ENCODE results near the gene CDH26. TPM values are rescaled to one million over a fixed set of nuclear protein-coding genes. Genes with fewer than 3 reads are reported as not detected.
A peak's percentile ranks its signal among the peaks of the same experiment; 100 is the strongest.

The CDH26 gene
- total and polyA plus RNA-seq, 2 experiments from 2014 or later = 2.0 TPM

- Histone ChIP-seq H3K9me2 (ENCODE audit: insufficient read depth) (no peaks in the 10 kb centered on the region), H3K4me1 (ENCODE audit: insufficient read depth) (peaks cover 14% of the 10 kb centered on the region), H3K27me3 (ENCODE audit: insufficient read depth) (no peaks in the 10 kb centered on the region), H3K27ac (ENCODE audit: low read depth) (no peak overlapping the region; the same call in 1 of the 2 replicates), H2AFZ (no peak overlapping the region), H3K4me3 (no peak overlapping the region), H3F3A (replicated peaks; ENCODE audit: low read depth) (no peaks in the 10 kb centered on the region), H3K79me2 (replicated peaks; ENCODE audit: insufficient read depth) (peaks cover 12% of the 10 kb centered on the region; the same call in 1 of the 2 replicates), H3K4me2 (peak overlapping the region; percentile 6; the same call in 1 of the 2 replicates), H4K20me1 (replicated peaks; ENCODE audit: insufficient read depth) (no peaks in the 10 kb centered on the region), H3K36me3 (ENCODE audit: insufficient read depth) (peaks cover 16% of the 10 kb centered on the region; the same call in 1 of the 2 replicates)
- Mint-ChIP-seq H3K9me3 (no peaks in the 10 kb centered on the region), H3K4me1 (peaks cover 23% of the 10 kb centered on the region), H3K27me3 (ENCODE audit: insufficient read depth, low read depth, poor library complexity) (peaks cover 5% of the 10 kb centered on the region), H3K36me3 (ENCODE audit: low read depth) (peaks cover 20% of the 10 kb centered on the region), H3K27ac (peak overlapping the region; percentile 64), H3K4me3 (no peak overlapping the region; the same call in 2 of the 3 replicates)
- DNase-seq (ENCODE audit: low spot score) = no peak
- no peak for ATAC-seq
- TF ChIP-seq ZNF331 (CRISPR knock-in tag; IDR thresholded peaks at IDR 0.05; ENCODE audit: low read depth) (no peak), CTCF (conservative IDR thresholded peaks at IDR 0.05; ENCODE audit: low read depth in 2 of 2) (no peak), STAT1 (IDR thresholded peaks at IDR 0.05; ENCODE audit: unreplicated experiment) (no peak)
These were observed 13.0 kb upstream of the CDH26 start for GRCh38 chr20:59945175-59945574.

GRCh38 chr20:59945731-59946130, 12.5 kb upstream of the CDH26 start:
- H3K4me2 ChIP-seq = peak overlapping the region; percentile 6
- H3K4me1 ChIP-seq (ENCODE audit: insufficient read depth) = peaks cover 14% of the 10 kb centered on the region
- peak; percentile 45 for DNase-seq (ENCODE audit: low spot score)
- Mint-ChIP-seq H3K27me3 (ENCODE audit: insufficient read depth, low read depth, poor library complexity) (peaks cover 1% of the 10 kb centered on the region), H3K4me1 (peaks cover 23% of the 10 kb centered on the region), H3K36me3 (ENCODE audit: low read depth) (peaks cover 20% of the 10 kb centered on the region), H3K27ac (peak overlapping the region; percentile 68), H3K4me3 (peak overlapping the region; percentile 25; the same call in 2 of the 3 replicates), H3K9me3 (no peaks in the 10 kb centered on the region)
- no peak overlapping the region for H2AFZ ChIP-seq
- peaks cover 12% of the 10 kb centered on the region; the same call in 1 of the 2 replicates for H3K79me2 ChIP-seq (replicated peaks; ENCODE audit: insufficient read depth)
- no peaks in the 10 kb centered on the region for H3F3A ChIP-seq (replicated peaks; ENCODE audit: low read depth)
- H3K9me2 ChIP-seq (ENCODE audit: insufficient read depth) = no peaks in the 10 kb centered on the region
- peaks cover 16% of the 10 kb centered on the region; the same call in 1 of the 2 replicates for H3K36me3 ChIP-seq (ENCODE audit: insufficient read depth)
- TF ChIP-seq ZNF462 (CRISPR knock-in tag; IDR thresholded peaks at IDR 0.05) = no peak
- TF ChIP-seq EZH2 (IDR thresholded peaks at IDR 0.05; ENCODE audit: low read depth, unreplicated experiment) = no peak
- no peaks in the 10 kb centered on the region for H4K20me1 ChIP-seq (replicated peaks; ENCODE audit: insufficient read depth)
- ATAC-seq = peak; percentile 43; the same call in 2 of the 3 replicates
- peak overlapping the region; percentile 34; the same call in 1 of the 2 replicates for H3K27ac ChIP-seq (ENCODE audit: low read depth)
- no peak overlapping the region for H3K4me3 ChIP-seq
- H3K27me3 ChIP-seq (ENCODE audit: insufficient read depth) = no peaks in the 10 kb centered on the region
